ENCODE results near the gene RTN4.

- TF ChIP-seq CTCF (IDR thresholded peaks at IDR 0.05) (no peak), POLR2A (IDR thresholded peaks at IDR 0.05) (no peak)
These were observed 121.5 kb downstream of the RTN4 start for GRCh38 chr2:54928719-54929118.

Measured in body of pancreas (tissue), 4 donors.